GM18526 (cell line): Measurements from ENCODE around the gene GLCCI1.

Source experiments
- POLR2A ChIP-seq: IDR thresholded peaks from 3 replicates; pipeline ENCODE4 v1.6.1; 2011; ENCODE audit not compliant: insufficient read length; ENCODE audit errors: extremely low read depth

Gene GLCCI1

DNA sequence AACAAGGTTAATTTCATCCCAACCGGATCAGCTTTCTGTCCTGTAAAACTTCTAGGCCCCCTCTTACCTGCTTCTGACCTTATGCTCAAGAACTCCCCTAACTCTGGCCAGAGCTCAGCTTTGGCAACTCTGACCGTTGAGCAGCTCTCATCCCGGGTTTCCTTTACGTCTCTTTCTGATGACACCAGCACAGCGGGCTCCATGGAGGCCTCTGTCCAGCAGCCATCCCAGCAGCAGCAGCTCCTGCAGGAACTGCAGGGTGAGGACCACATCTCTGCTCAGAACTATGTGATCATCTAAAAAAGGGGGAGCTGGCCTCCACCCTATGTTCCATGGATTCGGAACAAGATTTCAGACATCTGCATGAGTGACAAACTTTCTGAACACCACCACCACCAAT, 117.6 kb downstream of the GLCCI1 start:
- no peak for TF ChIP-seq POLR2A

DNA sequence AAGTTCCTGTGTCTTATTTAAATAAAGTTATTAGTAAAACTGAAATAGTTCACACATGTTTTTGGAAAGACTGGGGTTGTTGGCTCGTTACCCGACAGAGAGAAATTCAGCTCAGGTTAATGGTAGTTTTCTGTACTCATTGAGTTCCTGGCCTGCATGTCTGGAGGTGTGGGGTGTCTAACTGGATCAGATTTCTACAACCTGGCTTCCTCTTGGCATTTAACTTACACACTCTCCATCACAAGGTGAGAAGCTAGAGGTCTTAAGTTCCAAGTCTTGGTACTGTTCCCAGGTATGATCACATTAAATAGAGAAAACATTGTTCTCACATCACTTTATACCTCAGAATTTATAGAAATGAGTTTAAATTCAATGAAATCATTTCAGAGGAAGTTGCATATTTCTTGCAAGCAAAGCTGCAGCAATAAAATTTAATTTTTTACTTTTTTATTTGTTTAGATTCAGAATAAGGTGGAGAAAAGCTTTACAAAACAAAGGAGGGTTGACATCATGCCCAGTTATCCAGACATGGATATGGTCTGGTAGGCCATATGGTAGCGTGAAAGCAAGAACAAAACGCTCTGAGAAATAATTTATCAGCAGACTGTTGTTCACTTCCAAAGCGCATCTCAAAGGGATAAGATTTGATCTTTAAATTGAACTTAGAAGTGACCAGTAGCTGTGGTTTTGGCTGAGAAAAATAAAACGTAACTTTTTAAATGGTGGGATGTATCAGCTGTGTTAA, 120.6 kb downstream of the GLCCI1 start:
- TF ChIP-seq POLR2A: no peak

DNA sequence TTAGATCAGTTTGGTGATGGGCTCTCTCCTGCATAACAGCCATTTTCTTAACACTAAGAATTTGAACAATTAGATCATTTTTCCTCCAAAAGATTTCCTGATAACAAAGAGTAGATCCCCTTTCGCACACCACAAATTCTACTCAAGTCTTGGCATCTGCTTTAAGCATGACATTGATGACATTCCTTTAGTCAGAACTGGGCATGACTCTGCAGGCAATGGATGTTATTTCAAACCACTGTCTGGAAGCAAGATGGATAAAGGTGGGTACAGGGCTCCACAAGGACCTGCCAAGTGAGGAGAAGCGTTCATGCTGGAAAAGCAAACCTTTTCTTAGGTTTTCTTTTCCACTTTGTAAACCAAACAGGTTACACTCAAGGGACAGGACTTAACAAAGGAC, 123.5 kb downstream of the GLCCI1 start:
- TF ChIP-seq POLR2A: no peak

DNA sequence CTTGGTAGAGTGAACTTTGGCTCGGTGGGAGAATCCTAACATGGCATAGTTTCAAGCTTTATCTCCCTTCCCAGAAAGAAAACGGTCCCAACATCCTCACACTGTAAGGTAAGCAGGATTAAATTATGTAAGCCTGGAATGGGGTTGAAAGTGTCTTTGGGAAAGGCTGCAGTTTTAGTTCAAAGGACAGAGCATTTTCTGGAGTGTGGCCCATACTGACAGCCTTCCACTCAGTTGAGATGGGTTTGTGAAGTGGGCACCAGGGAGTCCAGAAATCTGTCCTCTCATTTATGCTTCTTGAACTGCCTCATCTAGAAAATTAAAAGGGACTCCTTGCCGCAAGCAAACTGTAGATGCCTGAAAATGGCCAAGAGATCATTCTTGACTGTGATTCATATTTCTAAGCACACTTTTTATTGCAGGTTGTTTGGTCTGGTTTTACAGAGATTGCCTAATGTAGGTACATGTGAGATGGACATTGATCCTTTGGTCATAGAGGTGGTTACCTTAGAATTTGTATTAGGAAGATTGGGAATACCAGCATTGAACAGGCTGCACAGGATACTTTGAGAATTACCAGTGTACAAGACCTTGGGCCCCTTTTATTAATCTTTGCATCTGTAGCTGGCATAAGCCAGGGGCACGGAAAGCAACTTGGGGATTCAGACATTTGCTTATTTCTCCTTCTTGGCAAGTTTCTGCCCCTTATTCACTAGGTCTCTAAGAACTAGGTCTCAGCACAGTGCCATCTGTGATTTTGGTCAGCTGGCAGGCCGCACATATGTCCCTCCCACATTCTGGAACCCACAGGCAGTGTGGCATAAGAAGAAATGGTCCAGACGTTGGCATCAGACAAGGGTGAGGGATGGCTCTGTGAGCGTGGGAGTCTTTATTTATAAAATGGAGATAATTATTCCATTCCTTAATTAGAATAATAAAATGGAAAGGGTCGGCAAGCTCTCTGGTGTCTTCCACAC, 125.9 kb downstream of the GLCCI1 start:
- no peak for TF ChIP-seq POLR2A

DNA sequence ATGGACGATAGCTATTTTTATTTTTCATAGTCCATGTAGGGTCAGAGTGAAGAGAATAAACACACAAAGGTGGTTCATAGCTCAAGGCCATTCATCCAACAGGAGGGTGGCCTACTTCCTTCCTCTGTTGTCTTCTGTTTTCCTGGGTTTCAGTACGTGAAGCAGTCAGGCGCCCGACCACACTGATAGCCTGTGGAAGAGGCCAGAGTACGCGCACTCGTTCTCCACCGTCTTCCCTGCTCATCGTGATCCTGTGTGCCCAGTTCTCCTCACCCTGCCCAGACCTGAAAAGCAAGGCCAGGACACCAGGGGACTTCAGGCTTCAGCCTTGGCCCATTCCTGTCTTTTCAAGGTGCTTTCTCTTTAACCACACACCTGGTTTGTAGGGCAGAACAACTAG, 134.7 kb downstream of the GLCCI1 start:
- no peak for TF ChIP-seq POLR2A

DNA sequence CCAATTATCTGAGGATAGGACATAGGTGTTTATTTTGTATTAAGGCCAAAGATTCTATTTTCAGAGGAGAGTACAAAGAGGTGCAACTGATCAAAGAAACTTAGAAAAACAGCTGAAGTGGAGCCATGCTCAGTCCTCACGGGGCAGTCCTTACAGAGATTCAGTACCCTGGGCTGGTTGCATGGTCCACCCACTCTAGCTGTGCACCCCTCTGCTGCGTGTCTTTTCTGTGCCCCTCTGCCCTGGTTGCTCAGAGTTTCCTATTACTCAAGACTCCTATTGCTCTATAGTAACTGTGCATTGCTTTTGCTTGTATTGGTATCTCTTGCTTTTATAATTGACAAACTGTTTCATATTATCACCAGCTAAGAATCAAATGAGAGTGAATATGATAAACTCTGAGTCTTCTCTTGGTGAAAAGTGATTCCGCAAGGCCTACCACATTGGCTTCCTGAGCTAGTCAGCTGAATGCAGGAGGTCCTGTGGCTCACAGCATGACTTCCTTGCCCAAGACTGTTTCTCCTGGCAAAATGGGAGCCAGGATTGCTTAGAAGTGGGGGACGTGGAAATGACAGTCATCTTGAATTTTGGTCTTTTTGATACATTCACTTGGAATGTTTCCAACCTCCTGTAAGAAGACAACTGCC, 137.0 kb downstream of the GLCCI1 start:
- TF ChIP-seq POLR2A: no peak

DNA sequence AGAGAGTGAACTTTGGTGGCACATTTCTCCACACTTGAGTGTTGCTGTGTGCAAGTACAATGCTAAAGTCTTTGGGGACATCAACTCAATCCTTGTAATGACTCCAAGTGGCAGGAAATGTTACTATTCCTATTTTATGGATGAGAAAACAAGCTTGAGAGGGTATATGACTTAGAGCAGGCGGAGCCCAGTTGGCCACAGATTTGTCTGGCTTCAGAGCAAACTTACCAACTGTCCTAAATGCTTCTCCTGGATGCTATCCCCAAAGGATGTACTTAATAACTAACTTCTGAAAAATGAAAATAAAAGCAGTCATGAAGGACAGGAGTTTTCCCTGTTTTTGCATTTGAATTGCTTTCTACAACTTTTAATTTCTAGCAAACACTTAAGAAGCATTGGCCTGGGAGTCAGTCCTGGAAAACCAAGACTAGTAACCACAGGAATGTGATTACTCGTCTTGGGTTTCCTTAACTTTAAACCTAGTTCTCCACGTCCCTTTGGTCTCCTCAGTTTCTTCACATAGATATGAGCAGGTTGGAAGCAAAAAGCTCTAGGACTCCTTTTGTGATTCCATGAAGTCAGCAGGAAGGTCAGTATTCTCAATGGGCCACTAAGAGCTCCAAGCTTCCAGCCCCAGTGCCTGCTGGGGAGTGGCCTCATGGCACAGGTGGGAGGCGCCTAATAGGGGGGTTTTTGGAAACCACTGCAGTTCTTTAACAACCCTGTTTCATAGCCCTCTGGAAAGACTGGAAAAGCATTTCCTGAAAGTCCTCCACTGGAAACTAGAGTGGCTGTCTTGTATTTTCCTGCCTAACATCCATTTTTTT, 140.8 kb downstream of the GLCCI1 start:
- TF ChIP-seq POLR2A: no peak

DNA sequence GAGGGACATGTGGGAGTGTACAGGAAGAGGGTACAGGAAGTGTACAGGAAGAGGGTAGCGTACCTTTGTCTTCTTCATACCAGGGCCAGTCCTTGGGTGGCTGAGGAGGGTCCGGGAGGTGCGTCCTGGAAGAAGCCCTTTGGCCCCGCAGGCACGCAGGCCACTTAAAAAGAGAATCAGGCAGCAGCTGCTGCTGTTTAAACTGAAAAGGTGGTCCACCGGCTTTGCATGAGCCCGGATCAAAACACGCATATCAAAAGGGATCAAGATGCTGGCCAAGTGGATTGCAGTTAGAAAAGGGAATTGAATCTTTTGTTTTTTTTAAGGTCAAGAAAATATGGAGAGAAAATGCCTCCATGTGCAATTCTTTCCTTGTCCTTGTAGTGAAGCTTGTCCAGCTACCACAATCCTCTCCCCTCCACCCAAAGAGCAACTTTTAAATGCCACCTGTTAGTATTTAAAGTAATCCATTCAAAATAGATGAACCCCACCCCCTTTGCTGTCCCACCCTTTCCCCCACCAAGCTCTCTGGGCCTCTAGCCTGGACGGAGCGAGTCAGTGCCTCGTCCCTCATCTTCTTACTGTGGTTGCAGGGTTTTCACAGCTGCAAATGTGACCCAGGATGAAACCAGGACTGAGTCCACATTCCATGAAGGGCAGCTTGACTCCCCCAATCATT, 142.8 kb downstream of the GLCCI1 start:
- no peak for TF ChIP-seq POLR2A

DNA sequence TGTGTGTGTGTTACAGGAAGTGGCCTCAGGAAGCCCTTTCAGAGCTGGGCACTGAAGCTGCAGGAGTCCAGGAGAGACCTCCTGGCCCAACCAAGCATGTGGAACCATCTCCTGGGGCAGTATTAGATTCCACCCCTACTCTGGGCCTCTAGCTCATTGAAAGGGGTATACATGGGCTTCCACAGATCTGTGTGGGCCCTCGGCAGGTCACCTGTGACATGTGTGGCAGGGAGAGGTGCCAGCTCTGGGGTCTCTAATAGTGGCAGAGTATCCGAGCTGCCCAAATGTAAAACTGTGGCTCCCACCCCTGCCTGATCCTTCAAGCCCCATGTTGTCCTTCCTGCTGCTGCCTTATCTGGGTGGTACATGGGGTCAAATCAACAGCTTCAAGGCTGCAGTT, 144.1 kb downstream of the GLCCI1 start:
- no peak for TF ChIP-seq POLR2A

DNA sequence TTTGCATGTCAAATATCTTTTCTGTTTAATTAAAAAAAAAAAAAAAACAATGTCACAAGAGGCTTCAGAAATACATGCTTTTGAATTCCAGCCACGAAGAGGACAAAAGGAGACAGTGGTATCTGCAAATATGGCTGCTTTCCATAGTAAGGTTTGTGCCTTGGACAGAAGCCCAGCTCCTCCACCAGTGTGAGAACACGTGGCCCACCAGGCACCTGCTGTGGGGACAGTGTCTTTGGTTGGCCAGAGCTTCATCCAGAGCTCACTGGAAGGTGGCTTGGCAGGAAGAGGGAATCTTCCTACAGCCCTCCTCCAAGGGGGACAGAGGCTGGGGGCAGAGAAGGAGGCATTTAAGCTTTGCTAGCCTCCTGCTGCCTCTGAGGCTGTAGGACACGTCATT, 144.6 kb downstream of the GLCCI1 start:
- TF ChIP-seq POLR2A: no peak

DNA sequence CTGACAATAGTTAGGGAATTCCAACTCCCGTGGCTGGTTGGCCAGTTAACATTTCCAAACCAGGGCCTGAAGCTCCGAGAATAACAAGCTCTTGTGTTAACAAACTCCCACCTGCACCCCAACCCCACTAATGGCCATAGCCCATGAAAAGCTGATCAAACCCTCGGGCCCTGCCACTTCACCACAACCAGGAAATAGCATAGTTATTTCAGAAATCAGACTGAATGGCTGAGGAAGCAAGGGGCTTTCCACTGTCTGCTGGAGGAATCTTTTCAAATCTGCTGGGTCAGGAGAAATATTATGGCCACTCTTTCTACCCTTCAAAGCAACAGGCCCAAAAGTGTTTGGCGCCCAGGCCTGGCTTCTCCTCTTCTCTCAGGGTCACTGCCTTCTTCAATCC, 145.6 kb downstream of the GLCCI1 start:
- TF ChIP-seq POLR2A: no peak

DNA sequence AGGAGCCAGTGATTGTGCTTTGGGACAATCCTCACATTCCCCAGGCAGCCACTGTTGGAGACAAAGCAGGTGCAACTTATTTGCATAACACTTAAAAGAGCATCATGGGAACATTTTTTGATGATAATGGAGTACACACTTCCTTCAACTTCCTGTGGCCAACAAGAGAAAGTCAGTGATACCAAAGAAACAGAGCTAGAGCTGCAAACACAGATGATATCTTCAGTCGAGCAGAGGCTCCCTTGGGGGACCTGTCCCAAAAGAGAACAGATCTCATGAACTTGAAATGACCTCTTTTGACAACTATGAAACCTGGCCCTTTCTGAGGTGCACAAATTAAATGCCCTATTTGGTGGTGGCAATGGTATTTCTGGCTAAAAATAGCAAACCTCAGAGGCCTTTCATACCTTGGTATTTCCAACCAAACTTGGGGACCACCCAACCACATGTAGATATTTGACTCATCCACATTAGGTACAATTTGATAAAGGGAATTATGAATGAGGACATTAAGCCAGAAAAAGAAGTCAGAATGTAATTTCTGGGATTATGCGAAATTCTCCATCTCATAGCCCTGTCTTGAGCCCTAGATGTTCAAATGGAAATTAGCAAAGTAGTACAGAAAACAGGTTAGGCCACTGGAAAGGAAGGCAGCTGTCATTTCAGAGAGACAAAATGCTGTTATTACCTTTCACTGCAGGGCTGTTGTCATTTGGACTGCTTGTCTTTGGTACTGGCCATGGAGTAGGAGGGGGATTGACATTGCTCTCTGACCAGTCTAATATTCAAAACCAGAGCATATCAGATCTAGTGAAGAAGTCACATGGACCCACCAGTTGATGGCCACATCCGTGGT, 147.2 kb downstream of the GLCCI1 start:
- no peak for TF ChIP-seq POLR2A

DNA sequence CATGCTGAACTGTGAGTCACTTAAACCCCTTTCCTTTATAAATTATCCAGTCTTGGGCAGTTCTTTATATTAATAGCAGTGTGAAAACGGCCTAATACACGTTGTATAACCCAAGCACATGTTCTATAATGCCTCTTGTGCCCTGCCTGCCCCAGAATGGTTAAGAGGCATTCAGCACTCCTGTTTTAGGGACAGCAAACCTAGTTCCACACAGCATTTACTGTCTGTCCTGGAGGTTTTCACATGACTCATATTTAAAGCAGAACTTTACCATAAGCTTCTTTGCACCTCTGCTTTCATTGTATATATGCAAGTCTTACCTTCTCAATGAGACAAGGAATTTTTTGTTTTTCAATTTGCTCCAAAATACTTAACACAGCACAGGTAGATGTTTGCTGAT, 148.6 kb downstream of the GLCCI1 start:
- no peak for TF ChIP-seq POLR2A

DNA sequence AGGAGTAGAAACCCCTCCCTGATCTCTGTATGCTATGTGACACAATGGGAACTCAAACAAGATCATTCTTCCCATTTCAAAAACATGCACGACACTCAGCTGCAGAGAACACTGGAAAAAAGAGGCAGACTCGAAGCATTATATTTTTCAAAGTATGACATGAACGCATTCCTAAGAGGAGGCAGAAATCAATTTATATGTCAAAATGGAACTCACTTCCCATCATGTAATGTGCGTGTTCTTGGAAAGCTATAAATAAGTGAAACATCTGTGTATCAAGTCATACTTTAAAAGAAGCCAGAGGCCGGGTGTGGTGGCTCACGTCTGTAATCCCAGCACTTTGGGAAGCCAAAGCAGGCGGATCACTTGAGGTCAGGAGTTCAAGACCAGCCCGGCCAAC, 150.7 kb downstream of the GLCCI1 start:
- TF ChIP-seq POLR2A: no peak
